Astrocyte (in vitro differentiated cells and primary cell): ENCODE data around the gene FOXC2.

Experiments
- CTCF ChIP-seq: IDR thresholded peaks from 2 replicates; pipeline ENCODE4 v1.5.1; 2011; ENCODE audit warnings: low read depth, mild to moderate bottlenecking, inconsistent platforms, low read length, moderate library complexity; ENCODE audit not compliant: insufficient read depth
- EZH2 ChIP-seq: IDR thresholded peaks from 2 replicates; pipeline ENCODE4 v1.6.1; 2012; ENCODE audit warnings: mild to moderate bottlenecking, low read length, inconsistent platforms; ENCODE audit not compliant: insufficient read depth

- no peak for TF ChIP-seq CTCF
- no peak for TF ChIP-seq EZH2
These were observed 10.8 kb downstream of the FOXC2 start for GRCh38 chr16:86577314-86577971.
